Measurements from ENCODE around the gene PFKP. TPM values are rescaled to one million over a fixed set of nuclear protein-coding genes. Genes with fewer than 3 reads are reported as not detected.

PFKP gene
- total RNA-seq, 4 donors from 2014 or later, result 56.6 to 154 (median 115) TPM

- Histone ChIP-seq H3K27ac (no peak overlapping the region), H3K4me3 (replicated peaks in 1 of 3) (no peak overlapping the region), H3K36me3 (no peaks in the 10 kb centered on the region), H3K4me1 (peaks cover 7 to 33% of the 10 kb centered on the region in 2 donors), H3K27me3 (no peaks in the 10 kb centered on the region), H3K9me3 (no peaks in the 10 kb centered on the region)
- TF ChIP-seq POLR2A (IDR thresholded peaks at IDR 0.05), result no peak
- no peak for TF ChIP-seq CTCF (IDR thresholded peaks at IDR 0.05)
- no peak for DNase-seq
- 72 to 77% methylated on average over 5 of the region's 5 CpGs for WGBS, 2 donors
- intact Hi-C loops (cut with DNase I), result no loop called here
These were observed 15.7 kb upstream of the PFKP start for GRCh38 chr10:3051692-3052091.

- Histone ChIP-seq H3K9me3 (no peaks in the 10 kb centered on the region), H3K27me3 (no peaks in the 10 kb centered on the region), H3K36me3 (no peaks in the 10 kb centered on the region), H3K4me3 (replicated peaks in 1 of 3) (no peak overlapping the region), H3K27ac (no peak overlapping the region), H3K4me1 (peaks cover 3 to 21% of the 10 kb centered on the region in 2 donors)
- no peak for DNase-seq
- intact Hi-C loops (cut with DNase I), result no loop called here
- WGBS, 2 donors, result 80 to 84% methylated on average over 2 of the region's 2 CpGs
- TF ChIP-seq CTCF (IDR thresholded peaks at IDR 0.05) (no peak), POLR2A (IDR thresholded peaks at IDR 0.05) (no peak)
These were observed 14.2 kb upstream of the PFKP start for GRCh38 chr10:3053155-3053554.

- no peaks in the 10 kb centered on the region for H3K36me3 ChIP-seq
- no peaks in the 10 kb centered on the region for H3K27me3 ChIP-seq
- H3K27ac ChIP-seq, result peak overlapping the region; percentile 7 to 70 (median 38)
- peaks cover 0 to 12% of the 10 kb centered on the region in 2 donors for H3K4me1 ChIP-seq
- TF ChIP-seq CTCF (IDR thresholded peaks at IDR 0.05) (no peak), POLR2A (IDR thresholded peaks at IDR 0.05) (no peak)
- 34 to 49% methylated on average over 6 of the region's 6 CpGs for WGBS, 2 donors
- H3K4me3 ChIP-seq (replicated peaks in 1 of 3), result no peak overlapping the region
- H3K9me3 ChIP-seq, result no peaks in the 10 kb centered on the region
- intact Hi-C loops (cut with DNase I), result no loop called here
- no peak for DNase-seq
These were observed 13.0 kb upstream of the PFKP start for GRCh38 chr10:3054183-3054850.

GRCh38 chr10:3054851-3055199, 12.5 kb upstream of the PFKP start:
- WGBS, 2 donors, result 29 to 67% methylated on average over 1 of the region's 1 CpG
- Histone ChIP-seq H3K4me3 (replicated peaks in 1 of 3) (no peak overlapping the region), H3K27ac (peak overlapping the region; percentile 7 to 70 (median 38)), H3K36me3 (no peaks in the 10 kb centered on the region), H3K27me3 (no peaks in the 10 kb centered on the region), H3K4me1 (peaks cover 0 to 12% of the 10 kb centered on the region in 2 donors), H3K9me3 (no peaks in the 10 kb centered on the region)
- intact Hi-C loops (cut with DNase I), result no loop called here
- no peak for DNase-seq
- no peak for TF ChIP-seq CTCF (IDR thresholded peaks at IDR 0.05)
- TF ChIP-seq POLR2A (IDR thresholded peaks at IDR 0.05), result no peak

- Histone ChIP-seq H3K4me1 (peaks cover 0 to 12% of the 10 kb centered on the region in 2 donors), H3K36me3 (no peaks in the 10 kb centered on the region), H3K27me3 (no peaks in the 10 kb centered on the region), H3K27ac (peak overlapping the region in 1 of 3 donors; percentile 46), H3K9me3 (no peaks in the 10 kb centered on the region), H3K4me3 (replicated peaks in 1 of 3) (no peak overlapping the region)
- no peak for DNase-seq
- intact Hi-C loops (cut with DNase I), result no loop called here
- TF ChIP-seq CTCF (IDR thresholded peaks at IDR 0.05), result no peak
- 64 to 68% methylated on average over 5 of the region's 5 CpGs for WGBS, 2 donors
These were observed 10.9 kb upstream of the PFKP start for GRCh38 chr10:3056280-3057037.
